ENCODE data around the gene ZNF841. TPM values are rescaled to one million over a fixed set of nuclear protein-coding genes. Genes with fewer than 3 reads are reported as not detected.

ZNF841 gene
- total and polyA plus RNA-seq, 2 of the 13 experiments (the other 11 are each of a cell fraction or from before 2014, with no cell fraction given) = 6.2 to 14.2 TPM

- TF ChIP-seq ARID4A (CRISPR knock-in tag; IDR thresholded peaks at IDR 0.05; ENCODE audit: borderline replicate concordance) (peak; percentile 90), THYN1 (CRISPR knock-in tag; IDR thresholded peaks at IDR 0.05; ENCODE audit: borderline replicate concordance, low read depth) (no peak), PBX2 (CRISPR knock-in tag; IDR thresholded peaks at IDR 0.05) (no peak), ATF7 (IDR thresholded peaks at IDR 0.05) (no peak), ATF7 (CRISPR knock-in tag; IDR thresholded peaks at IDR 0.05) (no peak), SOX5 (CRISPR knock-in tag; IDR thresholded peaks at IDR 0.05; ENCODE audit: borderline replicate concordance) (no peak), IRF9 (CRISPR knock-in tag; IDR thresholded peaks at IDR 0.05; ENCODE audit: borderline replicate concordance) (no peak), ZFP36L1 (CRISPR knock-in tag; IDR thresholded peaks at IDR 0.05) (no peak), ZNF451 (CRISPR knock-in tag; IDR thresholded peaks at IDR 0.05) (no peak), ARHGAP35 (CRISPR knock-in tag; IDR thresholded peaks at IDR 0.05; ENCODE audit: borderline replicate concordance) (peak; percentile 29; the same call in 1 of the 2 replicates), E2F5 (CRISPR knock-in tag; conservative IDR thresholded peaks at IDR 0.05) (no peak), LRRFIP1 (CRISPR knock-in tag; conservative IDR thresholded peaks at IDR 0.05) (no peak), PRDM15 (CRISPR knock-in tag; IDR thresholded peaks at IDR 0.05) (no peak)
Measured at GRCh38 chr19:52048555-52049501, 46.7 kb downstream of the ZNF841 start, which contains the start of gene ZNF432 (continued).

Data from HepG2 (cell line).